Bronchial epithelial cell (primary cell): Measurements from ENCODE around the gene P2RX2. TPM values are rescaled to one million over a fixed set of nuclear protein-coding genes. Genes with fewer than 3 reads are reported as not detected.
"Not testable (repeated sequence)": the region's sequence is repeated elsewhere in the genome, so short reads cannot be mapped to it uniquely, and the experiment has no call there.

Experiments used
- DNase-seq: peaks from one replicate; pipeline ENCODE4 v3.0.0-alpha.2; 2010; ENCODE audit warnings: low read depth
- FAIRE-seq: peaks from 2 replicates; lab custom pipeline; 2011; peaks lifted over from hg19 to GRCh38; lab: Jason Lieb, UNC
- H3K27me3 ChIP-seq: 2 replicates; pipeline ENCODE4 v1.5.1; 2011; ENCODE audit warnings: low read length; ENCODE audit not compliant: control insufficient read depth, insufficient read depth
- H3K36me3 ChIP-seq: 2 replicates; pipeline ENCODE4 v1.5.1; 2011; ENCODE audit warnings: low read length; ENCODE audit not compliant: control insufficient read depth, insufficient read depth
- H3K4me3 ChIP-seq: 2 replicates; pipeline ENCODE4 v1.5.1; 2011; ENCODE audit warnings: mild to moderate bottlenecking, low read depth, low read length, control low read depth
- CTCF ChIP-seq: IDR thresholded peaks from 2 replicates; pipeline ENCODE4 v1.5.1; 2011; ENCODE audit warnings: mild to moderate bottlenecking, moderate library complexity, low read length, control low read depth, inconsistent platforms; ENCODE audit not compliant: insufficient read depth, severe bottlenecking
- total RNA-seq: library from RNA; depleted of rRNA; stranded (reverse); fragments of >200 nt; gene quantifications from 2 replicates; pipeline ENCODE4 v1.2.1, GENCODE V29; 2014

The P2RX2 gene
- total RNA-seq, 1 donor from 2014 or later = not detected

GRCh38 chr12:132593938-132594358 is 24.6 kb upstream of the P2RX2 start:
- peak; percentile 66 for FAIRE-seq
- H3K36me3 ChIP-seq = no peaks in the 10 kb centered on the region

GRCh38 chr12:132595183-132595582 is 23.4 kb upstream of the P2RX2 start:
- DNase-seq (no peak), FAIRE-seq (no peak)
- TF ChIP-seq CTCF = no peak
- Histone ChIP-seq H3K4me3 (no peak overlapping the region), H3K27me3 (peaks cover 10% of the 10 kb centered on the region), H3K36me3 (no peaks in the 10 kb centered on the region)

More at GRCh38 chr12:132593938-132594358, 24.6 kb upstream of the P2RX2 start:
- Histone ChIP-seq H3K4me3 (no peak overlapping the region), H3K27me3 (peaks cover 3% of the 10 kb centered on the region)
- peak; percentile 86 for DNase-seq
- TF ChIP-seq CTCF = no peak

- FAIRE-seq (no peak), DNase-seq (no peak)
- no peak for TF ChIP-seq CTCF
- no peaks in the 10 kb centered on the region for H3K36me3 ChIP-seq
- H3K27me3 ChIP-seq = peaks cover 11% of the 10 kb centered on the region
- no peak overlapping the region for H3K4me3 ChIP-seq
Observed at GRCh38 chr12:132596016-132596415, 22.6 kb upstream of the P2RX2 start.

GRCh38 chr12:132597333-132598316 is 21.0 kb upstream of the P2RX2 start:
- peaks cover 11% of the 10 kb centered on the region for H3K27me3 ChIP-seq
- TF ChIP-seq CTCF = no peak
- DNase-seq (no peak), FAIRE-seq (no peak)
- peak overlapping the region; percentile 5 for H3K4me3 ChIP-seq
- H3K36me3 ChIP-seq = no peaks in the 10 kb centered on the region

- H3K27me3 ChIP-seq = peaks cover 20% of the 10 kb centered on the region
- H3K36me3 ChIP-seq, FAIRE-seq, DNase-seq, H3K4me3 ChIP-seq: not testable (repeated sequence)
Observed at GRCh38 chr12:132599502-132599901, 19.1 kb upstream of the P2RX2 start.
